Measurements from ENCODE around the gene DEF6. TPM values are rescaled to one million over a fixed set of nuclear protein-coding genes. Genes with fewer than 3 reads are reported as not detected.

Gene DEF6
- total and polyA plus RNA-seq, 2 of the 13 experiments (the other 11 are each of a cell fraction or from before 2014, with no cell fraction given) = 5.2 to 10.0 TPM

- TF ChIP-seq ZHX1 (CRISPR knock-in tag; IDR thresholded peaks at IDR 0.05; ENCODE audit: low read depth) (peak; percentile 92), CEBPB (IDR thresholded peaks at IDR 0.05; ENCODE audit: borderline replicate concordance, low read depth, low read length) (peak; percentile 99), ZNF564 (CRISPR knock-in tag; IDR thresholded peaks at IDR 0.05) (no peak), FOXJ3 (CRISPR knock-in tag; IDR thresholded peaks at IDR 0.05; ENCODE audit: borderline replicate concordance) (peak; percentile 69; the same call in 1 of the 2 replicates), NFRKB (IDR thresholded peaks at IDR 0.05) (no peak), ETV6 (CRISPR knock-in tag; conservative IDR thresholded peaks at IDR 0.05) (no peak), ZNF251 (CRISPR knock-in tag; IDR thresholded peaks at IDR 0.05) (no peak), ZNF264 (CRISPR knock-in tag; IDR thresholded peaks at IDR 0.05) (peak; percentile 91), DNMT3B (CRISPR knock-in tag; conservative IDR thresholded peaks at IDR 0.05) (peak; percentile 62; the same call in 1 of the 2 replicates), HNF4G (IDR thresholded peaks at IDR 0.05; ENCODE audit: borderline replicate concordance, low read depth, low read length) (peak; percentile 93; the same call in 1 of the 2 replicates), HNF4G (CRISPR knock-in tag; IDR thresholded peaks at IDR 0.05; ENCODE audit: borderline replicate concordance, low read depth) (peak; percentile 90; the same call in 1 of the 2 replicates), ZNF784 (CRISPR knock-in tag; IDR thresholded peaks at IDR 0.05; ENCODE audit: borderline replicate concordance) (peak; percentile 22), ZNF382 (CRISPR knock-in tag; IDR thresholded peaks at IDR 0.05; ENCODE audit: borderline replicate concordance) (no peak), HMG20A (CRISPR knock-in tag; IDR thresholded peaks at IDR 0.05; ENCODE audit: borderline replicate concordance) (peak; percentile 72; the same call in 1 of the 2 replicates), POGZ (CRISPR knock-in tag; IDR thresholded peaks at IDR 0.05) (peak; percentile 64; the same call in 1 of the 2 replicates), TFAP4 (IDR thresholded peaks at IDR 0.05; ENCODE audit: borderline replicate concordance, low read depth) (peak; percentile 74; the same call in 1 of the 2 replicates), ZNF253 (CRISPR knock-in tag; IDR thresholded peaks at IDR 0.05; ENCODE audit: borderline replicate concordance) (peak; percentile 54; the same call in 1 of the 2 replicates), ATF6 (CRISPR knock-in tag; conservative IDR thresholded peaks at IDR 0.05) (no peak), FOSL2 (CRISPR knock-in tag; IDR thresholded peaks at IDR 0.05) (peak; percentile 89), ZNF501 (CRISPR knock-in tag; IDR thresholded peaks at IDR 0.05) (peak; percentile 63; the same call in 1 of the 2 replicates), ZNF792 (CRISPR knock-in tag; IDR thresholded peaks at IDR 0.05) (peak; percentile 88; the same call in 1 of the 2 replicates), XBP1 (CRISPR knock-in tag; IDR thresholded peaks at IDR 0.05) (no peak; the same call in 1 of the 2 replicates), MAFK (conservative IDR thresholded peaks at IDR 0.05 in 1 of 2, IDR thresholded peaks at IDR 0.05 in 1 of 2; ENCODE audit: low read length in 2 of 2) (peak; percentile 47 to 49; a peak in 2 of 4 replicates), ARHGAP35 (CRISPR knock-in tag; IDR thresholded peaks at IDR 0.05; ENCODE audit: borderline replicate concordance) (no peak)
These were observed 62.9 kb downstream of the DEF6 start (continued) for GRCh38 chr6:35360349-35361138.

Measured in HepG2 (cell line).